ENCODE measurements around the gene SCAF1. TPM values are rescaled to one million over a fixed set of nuclear protein-coding genes. Genes with fewer than 3 reads are reported as not detected.
A peak's percentile ranks its signal among the peaks of the same experiment; 100 is the strongest.

SCAF1 gene
- total and polyA plus RNA-seq, 2 of the 13 experiments (the other 11 are each of a cell fraction or from before 2014, with no cell fraction given) = 3.3 to 6.1 TPM

DNA sequence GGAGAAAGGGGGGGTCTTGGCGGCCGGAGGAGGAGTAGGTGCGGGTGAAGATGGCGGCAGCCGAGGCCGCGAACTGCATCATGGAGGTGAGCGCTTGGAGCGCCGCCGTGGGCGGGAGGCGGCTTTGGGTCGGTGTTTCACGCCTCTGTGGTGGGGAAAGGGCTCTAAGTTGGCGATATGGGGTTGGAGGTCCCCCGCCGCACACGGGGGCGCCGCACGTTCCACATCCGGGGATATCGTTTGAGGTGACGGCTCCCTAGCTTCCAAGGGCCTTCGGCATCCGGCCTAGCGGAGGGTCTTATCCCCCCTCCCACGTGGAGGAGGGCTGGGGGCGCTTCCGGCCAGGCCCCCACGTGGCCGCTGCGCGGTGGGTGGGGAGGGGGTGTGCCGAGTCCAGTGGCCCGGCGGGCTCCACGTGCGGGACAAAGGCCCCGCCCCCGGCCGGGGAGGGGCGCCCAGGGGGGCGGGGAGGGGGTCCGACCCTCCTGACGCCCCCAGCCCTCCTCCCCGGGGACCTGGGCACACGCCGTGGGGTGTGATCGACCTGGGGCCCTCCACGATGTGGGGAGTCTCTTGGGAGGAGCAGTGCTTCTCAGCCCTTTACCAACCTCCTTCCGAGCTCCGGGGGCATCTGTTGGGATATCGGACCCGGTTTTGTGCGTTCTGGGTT, 35.4 kb downstream of the SCAF1 start, which contains the start of gene PRMT1 (continued):
- TF ChIP-seq ZFP41 (CRISPR knock-in tag; IDR thresholded peaks at IDR 0.05; ENCODE audit: borderline replicate concordance) = no peak
- TF ChIP-seq TP53 (CRISPR knock-in tag; conservative IDR thresholded peaks at IDR 0.05) = no peak
- no peak for TF ChIP-seq ZSCAN29 (CRISPR knock-in tag; conservative IDR thresholded peaks at IDR 0.05)
- TF ChIP-seq ZNF7 (CRISPR knock-in tag; IDR thresholded peaks at IDR 0.05) = no peak
- TF ChIP-seq, protein P1, sequence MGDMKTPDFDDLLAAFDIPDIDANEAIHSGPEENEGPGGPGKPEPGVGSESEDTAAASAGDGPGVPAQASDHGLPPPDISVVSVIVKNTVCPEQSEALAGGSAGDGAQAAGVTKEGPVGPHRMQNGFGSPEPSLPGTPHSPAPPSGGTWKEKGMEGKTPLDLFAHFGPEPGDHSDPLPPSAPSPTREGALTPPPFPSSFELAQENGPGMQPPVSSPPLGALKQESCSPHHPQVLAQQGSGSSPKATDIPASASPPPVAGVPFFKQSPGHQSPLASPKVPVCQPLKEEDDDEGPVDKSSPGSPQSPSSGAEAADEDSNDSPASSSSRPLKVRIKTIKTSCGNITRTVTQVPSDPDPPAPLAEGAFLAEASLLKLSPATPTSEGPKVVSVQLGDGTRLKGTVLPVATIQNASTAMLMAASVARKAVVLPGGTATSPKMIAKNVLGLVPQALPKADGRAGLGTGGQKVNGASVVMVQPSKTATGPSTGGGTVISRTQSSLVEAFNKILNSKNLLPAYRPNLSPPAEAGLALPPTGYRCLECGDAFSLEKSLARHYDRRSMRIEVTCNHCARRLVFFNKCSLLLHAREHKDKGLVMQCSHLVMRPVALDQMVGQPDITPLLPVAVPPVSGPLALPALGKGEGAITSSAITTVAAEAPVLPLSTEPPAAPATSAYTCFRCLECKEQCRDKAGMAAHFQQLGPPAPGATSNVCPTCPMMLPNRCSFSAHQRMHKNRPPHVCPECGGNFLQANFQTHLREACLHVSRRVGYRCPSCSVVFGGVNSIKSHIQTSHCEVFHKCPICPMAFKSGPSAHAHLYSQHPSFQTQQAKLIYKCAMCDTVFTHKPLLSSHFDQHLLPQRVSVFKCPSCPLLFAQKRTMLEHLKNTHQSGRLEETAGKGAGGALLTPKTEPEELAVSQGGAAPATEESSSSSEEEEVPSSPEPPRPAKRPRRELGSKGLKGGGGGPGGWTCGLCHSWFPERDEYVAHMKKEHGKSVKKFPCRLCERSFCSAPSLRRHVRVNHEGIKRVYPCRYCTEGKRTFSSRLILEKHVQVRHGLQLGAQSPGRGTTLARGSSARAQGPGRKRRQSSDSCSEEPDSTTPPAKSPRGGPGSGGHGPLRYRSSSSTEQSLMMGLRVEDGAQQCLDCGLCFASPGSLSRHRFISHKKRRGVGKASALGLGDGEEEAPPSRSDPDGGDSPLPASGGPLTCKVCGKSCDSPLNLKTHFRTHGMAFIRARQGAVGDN (CRISPR knock-in tag; IDR thresholded peaks at IDR 0.05) = peak; percentile 74
- TF ChIP-seq, protein P2, sequence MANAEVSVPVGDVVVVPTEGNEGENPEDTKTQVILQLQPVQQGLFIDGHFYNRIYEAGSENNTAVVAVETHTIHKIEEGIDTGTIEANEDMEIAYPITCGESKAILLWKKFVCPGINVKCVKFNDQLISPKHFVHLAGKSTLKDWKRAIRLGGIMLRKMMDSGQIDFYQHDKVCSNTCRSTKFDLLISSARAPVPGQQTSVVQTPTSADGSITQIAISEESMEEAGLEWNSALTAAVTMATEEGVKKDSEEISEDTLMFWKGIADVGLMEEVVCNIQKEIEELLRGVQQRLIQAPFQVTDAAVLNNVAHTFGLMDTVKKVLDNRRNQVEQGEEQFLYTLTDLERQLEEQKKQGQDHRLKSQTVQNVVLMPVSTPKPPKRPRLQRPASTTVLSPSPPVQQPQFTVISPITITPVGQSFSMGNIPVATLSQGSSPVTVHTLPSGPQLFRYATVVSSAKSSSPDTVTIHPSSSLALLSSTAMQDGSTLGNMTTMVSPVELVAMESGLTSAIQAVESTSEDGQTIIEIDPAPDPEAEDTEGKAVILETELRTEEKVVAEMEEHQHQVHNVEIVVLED (CRISPR knock-in tag; IDR thresholded peaks at IDR 0.05; ENCODE audit: borderline replicate concordance) = no peak
- 0 out of 2 replicates have a peak, but pooled peaks have one; percentile 42 for TF ChIP-seq ZNF615 (CRISPR knock-in tag; IDR thresholded peaks at IDR 0.05; ENCODE audit: borderline replicate concordance)
- TF ChIP-seq, protein P3, sequence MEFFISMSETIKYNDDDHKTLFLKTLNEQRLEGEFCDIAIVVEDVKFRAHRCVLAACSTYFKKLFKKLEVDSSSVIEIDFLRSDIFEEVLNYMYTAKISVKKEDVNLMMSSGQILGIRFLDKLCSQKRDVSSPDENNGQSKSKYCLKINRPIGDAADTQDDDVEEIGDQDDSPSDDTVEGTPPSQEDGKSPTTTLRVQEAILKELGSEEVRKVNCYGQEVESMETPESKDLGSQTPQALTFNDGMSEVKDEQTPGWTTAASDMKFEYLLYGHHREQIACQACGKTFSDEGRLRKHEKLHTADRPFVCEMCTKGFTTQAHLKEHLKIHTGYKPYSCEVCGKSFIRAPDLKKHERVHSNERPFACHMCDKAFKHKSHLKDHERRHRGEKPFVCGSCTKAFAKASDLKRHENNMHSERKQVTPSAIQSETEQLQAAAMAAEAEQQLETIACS (CRISPR knock-in tag; IDR thresholded peaks at IDR 0.05) = no peak
- no peak for TF ChIP-seq REL (CRISPR knock-in tag; conservative IDR thresholded peaks at IDR 0.05)
- TF ChIP-seq, protein P4, sequence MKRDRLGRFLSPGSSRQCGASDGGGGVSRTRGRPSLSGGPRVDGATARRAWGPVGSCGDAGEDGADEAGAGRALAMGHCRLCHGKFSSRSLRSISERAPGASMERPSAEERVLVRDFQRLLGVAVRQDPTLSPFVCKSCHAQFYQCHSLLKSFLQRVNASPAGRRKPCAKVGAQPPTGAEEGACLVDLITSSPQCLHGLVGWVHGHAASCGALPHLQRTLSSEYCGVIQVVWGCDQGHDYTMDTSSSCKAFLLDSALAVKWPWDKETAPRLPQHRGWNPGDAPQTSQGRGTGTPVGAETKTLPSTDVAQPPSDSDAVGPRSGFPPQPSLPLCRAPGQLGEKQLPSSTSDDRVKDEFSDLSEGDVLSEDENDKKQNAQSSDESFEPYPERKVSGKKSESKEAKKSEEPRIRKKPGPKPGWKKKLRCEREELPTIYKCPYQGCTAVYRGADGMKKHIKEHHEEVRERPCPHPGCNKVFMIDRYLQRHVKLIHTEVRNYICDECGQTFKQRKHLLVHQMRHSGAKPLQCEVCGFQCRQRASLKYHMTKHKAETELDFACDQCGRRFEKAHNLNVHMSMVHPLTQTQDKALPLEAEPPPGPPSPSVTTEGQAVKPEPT (CRISPR knock-in tag; IDR thresholded peaks at IDR 0.05; ENCODE audit: low read depth) = 0 out of 2 replicates have a peak, but pooled peaks have one; percentile 47
- peak; percentile 12; the same call in 1 of the 2 replicates for TF ChIP-seq PPARG (CRISPR knock-in tag; conservative IDR thresholded peaks at IDR 0.05)
- TF ChIP-seq CENPX (CRISPR knock-in tag; IDR thresholded peaks at IDR 0.05) = no peak
- TF ChIP-seq ZNF510 (CRISPR knock-in tag; IDR thresholded peaks at IDR 0.05; ENCODE audit: low read depth) = no peak
- no peak for TF ChIP-seq RAD51 (IDR thresholded peaks at IDR 0.05; ENCODE audit: borderline replicate concordance)

All from HepG2 (cell line).